SK-N-MC (cell line): ENCODE results near the gene STEEP1.

ENCODE experiments used
- EZH2 ChIP-seq: fragments of 200-600 bp; sonication (generic); IDR thresholded peaks from one replicate; pipeline ENCODE4 v1.6.1; 2017; ENCODE audit warnings: antibody characterized with exemption
- POLR2AphosphoS5 ChIP-seq: IDR thresholded peaks from 2 replicates; pipeline ENCODE4 v1.6.1; 2012; ENCODE audit warnings: mild to moderate bottlenecking, low read depth, low read length, borderline replicate concordance

DNA sequence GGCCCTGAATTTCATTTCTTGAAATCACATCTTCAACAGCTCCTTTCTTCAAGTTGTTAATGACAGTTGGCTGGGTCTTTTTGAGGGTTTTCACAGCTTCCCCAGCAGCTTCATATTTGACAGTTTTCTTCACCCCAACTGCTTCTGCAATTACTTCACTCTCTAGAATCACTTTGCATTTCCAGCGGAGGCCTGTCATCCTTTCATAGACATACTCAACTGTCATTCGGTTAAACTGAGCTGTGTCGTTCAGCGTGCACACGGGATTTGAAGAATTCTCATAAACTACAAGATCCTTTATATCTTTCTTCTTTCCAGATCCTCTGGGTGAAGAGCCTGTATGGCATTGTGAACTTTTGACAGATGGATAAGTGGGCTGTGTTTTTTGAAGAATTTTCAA is 24.6 kb upstream of the STEEP1 start:
- TF ChIP-seq EZH2 (no peak), POLR2AphosphoS5 (no peak)
